ENCODE results near the gene TSHR.
A peak's percentile ranks its signal among the peaks of the same experiment; 100 is the strongest.

TSHR gene

DNA sequence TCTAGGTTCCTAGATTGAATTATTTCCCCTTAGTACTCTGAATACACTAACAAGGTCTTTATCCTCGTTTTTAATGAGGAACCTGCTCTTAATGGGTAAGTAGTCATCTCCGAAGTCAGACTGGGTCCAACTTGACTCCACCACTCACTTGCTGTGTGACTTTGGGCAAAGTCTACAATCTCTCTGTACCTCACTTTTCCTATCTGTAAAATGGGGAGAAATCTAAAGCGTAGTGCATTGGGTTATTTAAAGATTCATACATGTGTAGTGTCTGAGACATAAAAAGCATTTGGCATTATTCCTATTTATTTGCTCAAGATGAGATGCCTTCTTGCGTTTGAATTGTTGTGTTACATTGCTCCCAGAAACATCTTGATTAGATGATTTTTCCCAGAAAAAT is 213.8 kb downstream of the TSHR start:
- TF ChIP-seq, protein P1, sequence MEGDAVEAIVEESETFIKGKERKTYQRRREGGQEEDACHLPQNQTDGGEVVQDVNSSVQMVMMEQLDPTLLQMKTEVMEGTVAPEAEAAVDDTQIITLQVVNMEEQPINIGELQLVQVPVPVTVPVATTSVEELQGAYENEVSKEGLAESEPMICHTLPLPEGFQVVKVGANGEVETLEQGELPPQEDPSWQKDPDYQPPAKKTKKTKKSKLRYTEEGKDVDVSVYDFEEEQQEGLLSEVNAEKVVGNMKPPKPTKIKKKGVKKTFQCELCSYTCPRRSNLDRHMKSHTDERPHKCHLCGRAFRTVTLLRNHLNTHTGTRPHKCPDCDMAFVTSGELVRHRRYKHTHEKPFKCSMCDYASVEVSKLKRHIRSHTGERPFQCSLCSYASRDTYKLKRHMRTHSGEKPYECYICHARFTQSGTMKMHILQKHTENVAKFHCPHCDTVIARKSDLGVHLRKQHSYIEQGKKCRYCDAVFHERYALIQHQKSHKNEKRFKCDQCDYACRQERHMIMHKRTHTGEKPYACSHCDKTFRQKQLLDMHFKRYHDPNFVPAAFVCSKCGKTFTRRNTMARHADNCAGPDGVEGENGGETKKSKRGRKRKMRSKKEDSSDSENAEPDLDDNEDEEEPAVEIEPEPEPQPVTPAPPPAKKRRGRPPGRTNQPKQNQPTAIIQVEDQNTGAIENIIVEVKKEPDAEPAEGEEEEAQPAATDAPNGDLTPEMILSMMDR (IDR thresholded peaks at IDR 0.05; ENCODE audit: control insufficient read depth, insufficient read depth, low read depth, low read length, missing control alignments), result no peak
- H3K4me3 ChIP-seq (ENCODE audit: control insufficient read depth, low read depth, low read length), result no peak overlapping the region

DNA sequence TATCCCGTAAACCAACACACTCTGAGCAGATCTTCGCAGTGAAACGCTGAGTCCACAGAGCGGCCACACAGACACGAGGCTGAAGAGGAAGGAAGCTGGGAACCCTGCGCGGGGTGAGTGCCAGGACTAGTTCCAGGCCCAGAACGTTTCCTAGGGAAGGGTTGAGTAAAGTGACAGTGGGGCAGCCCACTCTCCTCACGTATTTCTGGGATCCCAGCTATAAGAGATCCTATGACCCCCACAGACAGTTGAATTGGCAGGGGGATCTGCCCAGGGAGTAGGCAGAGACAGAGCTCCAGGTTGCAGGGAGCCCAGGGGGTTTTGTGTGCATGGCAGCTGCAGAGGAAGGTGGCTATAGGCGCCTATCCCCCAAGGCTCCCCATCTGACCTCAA is 214.3 kb downstream of the TSHR start:
- no peak for DNase-seq (ENCODE audit: low read depth)
- H3K4me3 ChIP-seq (ENCODE audit: control insufficient read depth, low read depth, low read length), result peak overlapping the region; percentile 82
- TF ChIP-seq, protein P1 (IDR thresholded peaks at IDR 0.05; ENCODE audit: control insufficient read depth, insufficient read depth, low read depth, low read length, missing control alignments), result no peak

More for the DNA sequence above, 213.8 kb downstream of the TSHR start:
- no peak for DNase-seq (ENCODE audit: low read depth)

DNA sequence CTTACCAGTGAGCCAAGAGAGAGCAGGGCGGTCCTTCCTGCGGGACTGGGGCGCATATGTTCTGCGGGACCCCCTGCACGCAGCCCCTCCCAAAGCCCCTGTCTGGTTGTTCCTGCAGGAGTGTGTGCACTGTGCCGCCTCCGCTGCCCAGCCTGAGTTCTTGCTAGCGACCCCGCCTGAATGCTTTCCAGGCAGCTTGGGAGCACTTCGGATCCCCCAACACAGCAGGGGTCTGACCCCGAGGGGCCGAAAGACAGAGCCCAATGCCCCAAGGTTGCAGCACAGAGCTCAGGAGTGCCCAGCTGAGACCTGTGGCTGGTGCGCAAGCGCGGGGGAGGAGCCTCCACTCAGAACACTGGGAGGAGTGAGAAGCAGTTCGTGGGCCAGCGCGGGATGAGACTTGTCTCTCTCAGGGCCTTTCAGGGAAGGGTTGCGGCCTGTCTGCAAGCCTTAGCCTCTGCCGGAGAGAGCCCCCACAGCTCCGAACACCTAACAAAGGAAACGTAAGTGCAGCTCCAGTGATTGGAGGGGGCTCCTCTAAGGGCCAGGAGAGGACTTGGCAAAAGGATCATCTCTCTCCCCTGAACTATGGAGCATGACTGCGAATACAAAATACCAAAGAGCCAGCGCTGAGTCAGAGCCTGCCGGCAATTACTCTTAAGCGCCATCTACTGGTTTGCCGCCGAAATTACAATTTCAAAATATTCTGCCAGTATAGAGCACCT is 214.8 kb downstream of the TSHR start:
- TF ChIP-seq, protein P1 (IDR thresholded peaks at IDR 0.05; ENCODE audit: control insufficient read depth, insufficient read depth, low read depth, low read length, missing control alignments), result peak; percentile 87
- DNase-seq (ENCODE audit: low read depth), result peak; percentile 46
- peak overlapping the region; percentile 82 for H3K4me3 ChIP-seq (ENCODE audit: control insufficient read depth, low read depth, low read length)

DNA sequence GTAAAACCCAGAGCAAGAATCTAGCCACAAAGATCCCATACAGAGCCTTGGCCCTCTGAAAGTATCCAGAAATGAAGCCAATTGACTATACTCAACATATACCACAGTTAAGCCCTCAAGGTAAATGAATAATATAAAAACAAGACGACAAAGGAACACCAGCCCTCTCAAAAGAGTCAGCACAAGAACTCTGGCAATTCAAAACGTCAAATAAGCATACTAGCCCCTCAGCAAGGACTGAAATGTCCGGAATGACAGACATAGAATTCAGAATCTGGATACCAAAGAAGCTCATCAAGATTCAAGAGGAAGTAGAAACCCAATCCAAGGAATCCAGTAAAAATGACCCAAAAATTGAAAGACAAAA is 215.4 kb downstream of the TSHR start:
- TF ChIP-seq, protein P1 (IDR thresholded peaks at IDR 0.05; ENCODE audit: control insufficient read depth, insufficient read depth, low read depth, low read length, missing control alignments), result no peak
- no peak for DNase-seq (ENCODE audit: low read depth)
- no peak overlapping the region for H3K4me3 ChIP-seq (ENCODE audit: control insufficient read depth, low read depth, low read length)

DNA sequence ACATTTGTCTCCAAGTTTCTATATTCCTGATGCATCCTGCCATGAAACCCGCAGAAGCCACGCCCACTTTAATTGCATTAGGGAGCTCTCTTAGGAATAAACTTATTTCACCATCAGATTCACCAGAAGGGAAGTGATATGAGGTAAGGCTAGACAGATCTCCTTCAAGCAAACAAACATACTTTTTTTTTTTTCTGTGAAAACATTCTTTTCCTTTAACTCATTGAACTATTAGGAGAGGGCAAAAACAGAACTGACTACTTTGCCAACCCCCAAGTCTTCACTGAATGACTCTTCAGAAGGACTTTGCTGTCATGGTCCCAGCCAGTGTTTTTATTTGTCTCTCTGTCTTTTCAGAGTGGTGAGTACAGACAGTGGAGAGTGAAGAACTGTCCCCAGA is 216.9 kb downstream of the TSHR start:
- no peak overlapping the region for H3K4me3 ChIP-seq (ENCODE audit: control insufficient read depth, low read depth, low read length)
- no peak for DNase-seq (ENCODE audit: low read depth)
- TF ChIP-seq, protein P1 (IDR thresholded peaks at IDR 0.05; ENCODE audit: control insufficient read depth, insufficient read depth, low read depth, low read length, missing control alignments), result no peak

DNA sequence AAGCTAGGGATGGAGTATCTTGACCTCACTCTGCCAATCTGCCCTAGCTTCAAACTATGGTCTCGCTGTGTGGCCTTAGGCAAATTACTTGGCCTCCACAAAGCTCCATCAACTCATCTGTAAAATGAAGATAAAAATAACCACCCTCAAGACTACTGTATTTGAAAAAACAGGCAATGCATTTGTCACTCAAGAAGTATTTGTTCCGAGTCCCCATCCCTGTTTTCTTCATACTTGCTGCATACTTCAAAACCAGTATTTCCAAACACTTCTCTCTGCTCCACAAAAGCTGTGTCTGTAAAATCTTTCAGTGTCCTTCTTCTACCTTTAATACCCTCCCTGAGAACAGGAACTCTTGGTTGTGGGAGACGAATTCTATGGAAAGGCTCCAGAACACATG is 217.5 kb downstream of the TSHR start:
- TF ChIP-seq, protein P1 (IDR thresholded peaks at IDR 0.05; ENCODE audit: control insufficient read depth, insufficient read depth, low read depth, low read length, missing control alignments), result no peak
- H3K4me3 ChIP-seq (ENCODE audit: control insufficient read depth, low read depth, low read length), result no peak overlapping the region
- DNase-seq (ENCODE audit: low read depth), result no peak

Measured in AG09309 (cell line).